Middle frontal gyrus (tissue), 1 donor: ENCODE measurements around the gene FAM209A.
"Not testable (repeated sequence)": the region's sequence is repeated elsewhere in the genome, so short reads cannot be mapped to it uniquely, and the experiment has no call there.

Source experiments
- DNase-seq: peaks from one replicate; pipeline ENCODE4 v3.0.0-alpha.2; 2015; ENCODE audit warnings: low spot score; ENCODE audit errors: extremely low spot score

FAM209A gene, protein sequence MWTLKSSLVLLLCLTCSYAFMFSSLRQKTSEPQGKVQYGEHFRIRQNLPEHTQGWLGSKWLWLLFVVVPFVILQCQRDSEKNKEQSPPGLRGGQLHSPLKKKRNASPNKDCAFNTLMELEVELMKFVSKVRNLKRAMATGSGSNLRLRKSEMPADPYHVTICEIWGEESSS

GRCh38 chr20:56524444-56524843, at the start of gene FAM209A:
Gene FAM209A, plus strand, starts transcription at chr20:56524744. Its CDS starts 65 bp downstream, at chr20:56524809.
- not testable (repeated sequence) for DNase-seq

GRCh38 chr20:56483970-56484369, 40.6 kb upstream of the FAM209A start:
- no peak for DNase-seq

GRCh38 chr20:56487216-56487615, 37.3 kb upstream of the FAM209A start:
- no peak for DNase-seq

GRCh38 chr20:56488566-56488965, 36.0 kb upstream of the FAM209A start:
- DNase-seq, result no peak

- DNase-seq, result no peak
These were observed 23.4 kb upstream of the FAM209A start for GRCh38 chr20:56501116-56501515.

GRCh38 chr20:56503916-56504315, 20.6 kb upstream of the FAM209A start:
- no peak for DNase-seq

- DNase-seq, result no peak
These were observed 20.1 kb upstream of the FAM209A start for GRCh38 chr20:56504373-56505005.

DNA sequence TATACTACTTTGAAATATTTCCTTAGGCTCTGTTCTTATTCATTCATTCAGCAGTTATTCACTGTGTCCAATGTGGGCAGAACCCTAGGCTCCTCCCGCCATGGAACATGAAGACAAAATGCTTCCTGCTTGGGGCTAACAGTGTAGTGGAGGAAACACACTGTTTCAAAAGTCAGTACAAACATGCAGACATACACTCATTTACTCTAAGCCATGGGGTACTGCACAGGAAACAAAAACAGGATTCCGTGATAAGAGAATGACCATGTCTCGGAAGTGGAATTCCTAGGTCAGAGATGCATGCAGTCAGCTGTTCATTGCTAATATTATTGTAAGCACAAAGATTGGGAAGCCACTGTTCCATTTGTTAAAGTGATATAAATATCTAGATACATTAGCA, 18.4 kb upstream of the FAM209A start:
- DNase-seq, result no peak

- no peak for DNase-seq
These were observed 12.6 kb upstream of the FAM209A start for GRCh38 chr20:56511926-56512325.

DNA sequence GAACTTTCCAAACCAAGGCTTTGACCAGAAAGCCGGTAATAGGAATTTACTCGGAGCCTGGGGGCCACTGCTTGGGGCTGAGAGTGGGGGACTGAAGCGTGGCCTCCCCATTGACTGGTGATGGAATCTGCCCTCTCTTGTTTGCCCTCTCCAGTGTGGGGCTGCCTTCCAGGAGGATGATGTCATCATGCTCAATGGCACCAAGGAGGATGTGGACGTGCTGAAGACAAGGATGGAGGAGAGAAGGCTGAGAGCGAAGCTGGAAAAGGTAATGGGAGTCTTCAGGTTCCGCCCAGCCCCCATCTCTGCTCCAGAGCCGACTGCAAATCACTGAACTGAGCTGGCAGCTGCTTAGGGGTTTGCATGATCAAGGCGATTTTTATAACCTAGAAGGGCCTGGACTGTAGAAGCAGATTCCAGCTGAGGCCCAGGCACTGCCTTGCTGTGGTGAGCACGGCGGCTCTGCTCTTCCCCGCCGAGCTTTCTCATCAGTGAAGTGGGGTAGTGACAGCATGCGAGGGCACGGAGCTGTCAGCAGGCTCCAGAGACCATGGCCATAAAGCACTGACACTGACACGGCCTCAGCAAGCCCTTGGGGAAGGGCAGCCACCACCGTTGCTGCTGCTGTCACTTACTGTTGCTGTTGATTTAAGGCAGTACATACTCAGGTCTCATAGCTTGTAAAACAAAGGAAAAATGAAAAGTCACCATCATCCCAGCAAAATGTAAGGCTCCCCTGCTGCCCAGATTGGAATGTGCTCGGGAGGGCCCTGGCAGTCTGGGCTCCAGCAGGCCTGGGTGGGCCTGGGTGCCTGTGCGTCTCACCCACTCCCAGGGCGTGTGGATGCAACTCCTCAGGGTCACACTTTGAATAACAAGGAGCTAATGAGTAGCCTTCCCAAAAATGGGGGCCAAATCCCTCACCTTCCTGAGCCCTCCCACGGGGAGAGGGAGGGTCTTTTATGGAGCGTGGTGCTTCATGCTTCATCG, 11.1 kb upstream of the FAM209A start:
- no peak for DNase-seq

GRCh38 chr20:56516631-56517030, 7.9 kb upstream of the FAM209A start:
- no peak for DNase-seq

- DNase-seq, result no peak
These were observed 7.3 kb upstream of the FAM209A start for GRCh38 chr20:56517211-56517610.

- no peak for DNase-seq
These were observed 6.9 kb upstream of the FAM209A start for GRCh38 chr20:56517641-56518040.

DNA sequence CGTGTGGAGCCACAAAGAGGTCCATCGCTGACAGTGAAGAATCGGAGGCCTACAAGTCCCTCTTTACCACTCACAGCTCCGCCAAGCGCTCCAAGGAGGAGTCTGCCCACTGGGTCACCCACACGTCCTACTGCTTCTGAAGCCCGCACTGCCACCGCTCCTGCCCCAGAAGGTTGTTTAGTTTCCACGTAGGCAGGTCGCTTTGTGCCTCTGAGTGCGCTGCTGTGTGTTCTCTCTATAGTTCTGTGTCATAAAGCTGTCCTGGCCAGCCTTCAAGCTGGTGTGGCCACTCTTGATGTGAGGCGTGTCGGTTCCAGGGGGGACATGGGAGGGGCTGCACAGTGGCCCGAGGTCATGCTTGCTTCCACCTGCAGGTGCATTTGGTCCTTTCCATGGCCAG, 6.4 kb upstream of the FAM209A start:
- no peak for DNase-seq

- no peak for DNase-seq
These were observed 5.7 kb upstream of the FAM209A start for GRCh38 chr20:56518721-56519398.

DNA sequence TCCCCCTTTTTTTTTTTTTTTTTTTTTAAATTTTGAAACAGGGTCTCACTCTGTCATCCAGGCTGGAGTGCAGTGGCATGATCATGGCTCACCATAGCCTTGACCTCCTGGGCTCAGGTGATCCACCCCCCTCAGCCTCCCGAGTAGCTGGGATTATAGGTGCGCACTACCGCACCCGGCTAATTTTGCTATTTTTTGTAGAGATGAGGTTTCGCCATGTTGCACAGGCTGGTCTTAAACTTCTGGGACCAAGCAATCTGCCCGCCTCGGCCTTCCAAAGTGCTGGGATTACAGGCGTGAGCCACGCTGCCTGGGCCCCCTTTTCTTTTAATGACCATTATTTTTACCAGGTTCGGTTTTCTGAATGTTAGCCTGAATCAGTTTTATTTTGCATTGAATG, 5.0 kb upstream of the FAM209A start:
- DNase-seq, result no peak

GRCh38 chr20:56520180-56520579, 4.4 kb upstream of the FAM209A start:
- no peak for DNase-seq

- not testable (repeated sequence) for DNase-seq
These were observed 3.7 kb upstream of the FAM209A start for GRCh38 chr20:56520746-56521354.

- no peak for DNase-seq
These were observed 2.2 kb upstream of the FAM209A start for GRCh38 chr20:56522311-56522710.

GRCh38 chr20:56527521-56527920, 3.0 kb downstream of the FAM209A start:
- DNase-seq, result no peak

DNA sequence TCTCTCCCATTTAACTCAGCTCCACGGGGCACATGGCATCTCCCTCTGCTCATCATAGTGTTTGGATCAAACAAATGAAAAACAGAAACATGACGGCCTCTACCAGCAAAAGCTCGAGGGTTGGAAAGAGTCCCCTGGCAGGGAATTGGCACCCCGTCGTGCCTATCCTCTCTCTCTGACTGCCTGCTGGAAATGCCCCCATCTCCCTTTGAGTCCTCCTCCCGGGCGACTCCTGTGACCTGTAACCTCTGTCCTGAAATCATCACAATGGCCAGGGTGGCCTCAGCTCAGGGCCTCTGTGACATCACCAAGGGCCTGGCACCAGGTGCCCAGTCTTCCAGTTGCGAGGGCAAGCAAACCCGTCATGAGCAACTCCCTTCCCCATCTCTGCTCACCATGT, 8.4 kb downstream of the FAM209A start, which contains the start of gene FAM209B:
FAM209B (plus strand) TSS at position 301 of the 400 bp plus-strand sequence; CDS start at position 397, 96 bp downstream.
- not testable (repeated sequence) for DNase-seq
